WTC11 (cell line): ENCODE data around the gene SALL1. TPM values are rescaled to one million over a fixed set of nuclear protein-coding genes. Genes with fewer than 3 reads are reported as not detected.

Source experiments
- CBFB ChIP-seq: sonication (generic); formaldehyde crosslinking; IDR thresholded peaks from 2 replicates; pipeline ENCODE4 v1.8.1; 2022; ENCODE audit warnings: mild to moderate bottlenecking, low read depth, missing genetic modification reagents
- CREB1 ChIP-seq: sonication (generic); formaldehyde crosslinking; IDR thresholded peaks from 2 replicates; pipeline ENCODE4 v1.8.0; 2023; ENCODE audit warnings: mild to moderate bottlenecking, missing genetic modification reagents
- FOXK1 ChIP-seq: sonication (generic); formaldehyde crosslinking; IDR thresholded peaks from 2 replicates; pipeline ENCODE4 v1.8.0; 2022; ENCODE audit warnings: mild to moderate bottlenecking, moderate library complexity, missing genetic modification reagents
- FOXP4 ChIP-seq: sonication (generic); formaldehyde crosslinking; IDR thresholded peaks from 2 replicates; pipeline ENCODE4 v1.8.0; 2022; ENCODE audit warnings: mild to moderate bottlenecking, missing genetic modification reagents
- IRF1 ChIP-seq: sonication (generic); formaldehyde crosslinking; IDR thresholded peaks from 2 replicates; pipeline ENCODE4 v1.8.0; 2023; ENCODE audit warnings: missing genetic modification reagents
- MLX ChIP-seq: sonication (generic); formaldehyde crosslinking; IDR thresholded peaks from 2 replicates; pipeline ENCODE4 v1.8.1; 2023; ENCODE audit warnings: mild to moderate bottlenecking, missing genetic modification reagents, moderate library complexity
- NR1H2 ChIP-seq: sonication (generic); formaldehyde crosslinking; IDR thresholded peaks from 2 replicates; pipeline ENCODE4 v1.9.0; 2021; ENCODE audit warnings: mild to moderate bottlenecking, moderate library complexity, missing genetic modification reagents
- NR3C1 ChIP-seq: sonication (generic); formaldehyde crosslinking; conservative IDR thresholded peaks from 2 replicates; pipeline ENCODE4 v1.8.1; 2023; ENCODE audit warnings: low read depth, mild to moderate bottlenecking, missing genetic modification reagents
- PREB ChIP-seq: sonication (generic); formaldehyde crosslinking; IDR thresholded peaks from 2 replicates; pipeline ENCODE4 v1.8.1; 2022; ENCODE audit warnings: mild to moderate bottlenecking, missing genetic modification reagents, moderate library complexity, borderline replicate concordance
- RORB ChIP-seq: fragments of 250-450 bp; sonication (Bioruptor Pico); IDR thresholded peaks from 2 replicates; pipeline ENCODE4 v1.9.0; 2021; ENCODE audit warnings: mild to moderate bottlenecking
- TP53 ChIP-seq: sonication (generic); formaldehyde crosslinking; IDR thresholded peaks from 2 replicates; pipeline ENCODE4 v1.8.1; 2023; ENCODE audit warnings: mild to moderate bottlenecking, missing genetic modification reagents
- ZNF121 ChIP-seq: sonication (generic); formaldehyde crosslinking; IDR thresholded peaks from 2 replicates; pipeline ENCODE4 v1.8.0; 2023; ENCODE audit warnings: missing genetic modification reagents
- ZNF138 ChIP-seq: sonication (generic); formaldehyde crosslinking; conservative IDR thresholded peaks from 2 replicates; pipeline ENCODE4 v1.8.1; 2022; ENCODE audit warnings: mild to moderate bottlenecking, moderate library complexity, missing genetic modification reagents
- ZNF232 ChIP-seq: sonication (generic); formaldehyde crosslinking; IDR thresholded peaks from 2 replicates; pipeline ENCODE4 v1.8.0; 2022; ENCODE audit warnings: mild to moderate bottlenecking, missing genetic modification reagents
- ZNF396 ChIP-seq: fragments of 250-450 bp; sonication (Bioruptor Pico); IDR thresholded peaks from 2 replicates; pipeline ENCODE4 v1.8.0; 2021; ENCODE audit warnings: mild to moderate bottlenecking, moderate library complexity, borderline replicate concordance
- ZNF416 ChIP-seq: fragments of 250-450 bp; sonication (Bioruptor Pico); IDR thresholded peaks from 2 replicates; pipeline ENCODE4 v1.9.0; 2021; ENCODE audit warnings: mild to moderate bottlenecking, inconsistent platforms
- ZNF423 ChIP-seq: fragments of 250-450 bp; sonication (Bioruptor Pico); IDR thresholded peaks from 2 replicates; pipeline ENCODE4 v2.1.2; 2022; ENCODE audit warnings: mild to moderate bottlenecking, moderate library complexity
- ZNF512 ChIP-seq: sonication (generic); formaldehyde crosslinking; IDR thresholded peaks from 2 replicates; pipeline ENCODE4 v1.8.1; 2022; ENCODE audit warnings: missing genetic modification reagents, borderline replicate concordance
- total RNA-seq: library from RNA; stranded (reverse); gene quantifications from 3 replicates; pipeline ENCODE4 v1.2.3, GENCODE V29; 2021
- TF ChIP-seq, protein P1 (sequence below): sonication (generic); formaldehyde crosslinking; IDR thresholded peaks from 2 replicates; pipeline ENCODE4 v1.8.0; 2022; ENCODE audit warnings: missing genetic modification reagents
- TF ChIP-seq, protein P2 (sequence below): fragments of 250-450 bp; sonication (Bioruptor Pico); IDR thresholded peaks from 2 replicates; pipeline ENCODE4 v1.9.0; 2021; ENCODE audit warnings: mild to moderate bottlenecking, borderline replicate concordance
- TF ChIP-seq, protein P3 (sequence below): sonication (generic); formaldehyde crosslinking; IDR thresholded peaks from 2 replicates; pipeline ENCODE4 v1.8.1; 2022; ENCODE audit warnings: low read depth, missing genetic modification reagents, borderline replicate concordance
- TF ChIP-seq, protein P4 (sequence below): fragments of 250-450 bp; sonication (Bioruptor Pico); IDR thresholded peaks from 2 replicates; pipeline ENCODE4 v1.8.0; 2021; ENCODE audit warnings: mild to moderate bottlenecking

Gene SALL1
- total RNA-seq, 1 experiment from 2014 or later: 63.9 TPM

GRCh38 chr16:51181503-51181811 is 30.4 kb upstream of the SALL1 start (continued):
- TF ChIP-seq, protein P1, sequence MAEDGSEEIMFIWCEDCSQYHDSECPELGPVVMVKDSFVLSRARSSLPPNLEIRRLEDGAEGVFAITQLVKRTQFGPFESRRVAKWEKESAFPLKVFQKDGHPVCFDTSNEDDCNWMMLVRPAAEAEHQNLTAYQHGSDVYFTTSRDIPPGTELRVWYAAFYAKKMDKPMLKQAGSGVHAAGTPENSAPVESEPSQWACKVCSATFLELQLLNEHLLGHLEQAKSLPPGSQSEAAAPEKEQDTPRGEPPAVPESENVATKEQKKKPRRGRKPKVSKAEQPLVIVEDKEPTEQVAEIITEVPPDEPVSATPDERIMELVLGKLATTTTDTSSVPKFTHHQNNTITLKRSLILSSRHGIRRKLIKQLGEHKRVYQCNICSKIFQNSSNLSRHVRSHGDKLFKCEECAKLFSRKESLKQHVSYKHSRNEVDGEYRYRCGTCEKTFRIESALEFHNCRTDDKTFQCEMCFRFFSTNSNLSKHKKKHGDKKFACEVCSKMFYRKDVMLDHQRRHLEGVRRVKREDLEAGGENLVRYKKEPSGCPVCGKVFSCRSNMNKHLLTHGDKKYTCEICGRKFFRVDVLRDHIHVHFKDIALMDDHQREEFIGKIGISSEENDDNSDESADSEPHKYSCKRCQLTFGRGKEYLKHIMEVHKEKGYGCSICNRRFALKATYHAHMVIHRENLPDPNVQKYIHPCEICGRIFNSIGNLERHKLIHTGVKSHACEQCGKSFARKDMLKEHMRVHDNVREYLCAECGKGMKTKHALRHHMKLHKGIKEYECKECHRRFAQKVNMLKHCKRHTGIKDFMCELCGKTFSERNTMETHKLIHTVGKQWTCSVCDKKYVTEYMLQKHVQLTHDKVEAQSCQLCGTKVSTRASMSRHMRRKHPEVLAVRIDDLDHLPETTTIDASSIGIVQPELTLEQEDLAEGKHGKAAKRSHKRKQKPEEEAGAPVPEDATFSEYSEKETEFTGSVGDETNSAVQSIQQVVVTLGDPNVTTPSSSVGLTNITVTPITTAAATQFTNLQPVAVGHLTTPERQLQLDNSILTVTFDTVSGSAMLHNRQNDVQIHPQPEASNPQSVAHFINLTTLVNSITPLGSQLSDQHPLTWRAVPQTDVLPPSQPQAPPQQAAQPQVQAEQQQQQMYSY: no peak
- TF ChIP-seq NR1H2: no peak
- no peak for TF ChIP-seq ZNF121 (CRISPR knock-in tag)
- TF ChIP-seq IRF1: no peak
- TF ChIP-seq FOXK1 (CRISPR knock-in tag): 0 out of 2 replicates have a peak, but pooled peaks have one; percentile 43
- no peak for TF ChIP-seq ZNF138 (CRISPR knock-in tag)
- no peak for TF ChIP-seq NR3C1 (CRISPR knock-in tag)
- TF ChIP-seq TP53 (CRISPR knock-in tag): no peak
- TF ChIP-seq FOXP4: no peak
- TF ChIP-seq, protein P2, sequence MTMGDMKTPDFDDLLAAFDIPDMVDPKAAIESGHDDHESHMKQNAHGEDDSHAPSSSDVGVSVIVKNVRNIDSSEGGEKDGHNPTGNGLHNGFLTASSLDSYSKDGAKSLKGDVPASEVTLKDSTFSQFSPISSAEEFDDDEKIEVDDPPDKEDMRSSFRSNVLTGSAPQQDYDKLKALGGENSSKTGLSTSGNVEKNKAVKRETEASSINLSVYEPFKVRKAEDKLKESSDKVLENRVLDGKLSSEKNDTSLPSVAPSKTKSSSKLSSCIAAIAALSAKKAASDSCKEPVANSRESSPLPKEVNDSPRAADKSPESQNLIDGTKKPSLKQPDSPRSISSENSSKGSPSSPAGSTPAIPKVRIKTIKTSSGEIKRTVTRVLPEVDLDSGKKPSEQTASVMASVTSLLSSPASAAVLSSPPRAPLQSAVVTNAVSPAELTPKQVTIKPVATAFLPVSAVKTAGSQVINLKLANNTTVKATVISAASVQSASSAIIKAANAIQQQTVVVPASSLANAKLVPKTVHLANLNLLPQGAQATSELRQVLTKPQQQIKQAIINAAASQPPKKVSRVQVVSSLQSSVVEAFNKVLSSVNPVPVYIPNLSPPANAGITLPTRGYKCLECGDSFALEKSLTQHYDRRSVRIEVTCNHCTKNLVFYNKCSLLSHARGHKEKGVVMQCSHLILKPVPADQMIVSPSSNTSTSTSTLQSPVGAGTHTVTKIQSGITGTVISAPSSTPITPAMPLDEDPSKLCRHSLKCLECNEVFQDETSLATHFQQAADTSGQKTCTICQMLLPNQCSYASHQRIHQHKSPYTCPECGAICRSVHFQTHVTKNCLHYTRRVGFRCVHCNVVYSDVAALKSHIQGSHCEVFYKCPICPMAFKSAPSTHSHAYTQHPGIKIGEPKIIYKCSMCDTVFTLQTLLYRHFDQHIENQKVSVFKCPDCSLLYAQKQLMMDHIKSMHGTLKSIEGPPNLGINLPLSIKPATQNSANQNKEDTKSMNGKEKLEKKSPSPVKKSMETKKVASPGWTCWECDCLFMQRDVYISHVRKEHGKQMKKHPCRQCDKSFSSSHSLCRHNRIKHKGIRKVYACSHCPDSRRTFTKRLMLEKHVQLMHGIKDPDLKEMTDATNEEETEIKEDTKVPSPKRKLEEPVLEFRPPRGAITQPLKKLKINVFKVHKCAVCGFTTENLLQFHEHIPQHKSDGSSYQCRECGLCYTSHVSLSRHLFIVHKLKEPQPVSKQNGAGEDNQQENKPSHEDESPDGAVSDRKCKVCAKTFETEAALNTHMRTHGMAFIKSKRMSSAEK (CRISPR knock-in tag): no peak
- TF ChIP-seq CREB1 (CRISPR knock-in tag): no peak
- TF ChIP-seq CBFB: no peak
- no peak for TF ChIP-seq PREB
- TF ChIP-seq ZNF512 (CRISPR knock-in tag): no peak
- TF ChIP-seq ZNF396: no peak
- TF ChIP-seq RORB: no peak
- TF ChIP-seq ZNF423 (CRISPR knock-in tag): no peak
- TF ChIP-seq, protein P3, sequence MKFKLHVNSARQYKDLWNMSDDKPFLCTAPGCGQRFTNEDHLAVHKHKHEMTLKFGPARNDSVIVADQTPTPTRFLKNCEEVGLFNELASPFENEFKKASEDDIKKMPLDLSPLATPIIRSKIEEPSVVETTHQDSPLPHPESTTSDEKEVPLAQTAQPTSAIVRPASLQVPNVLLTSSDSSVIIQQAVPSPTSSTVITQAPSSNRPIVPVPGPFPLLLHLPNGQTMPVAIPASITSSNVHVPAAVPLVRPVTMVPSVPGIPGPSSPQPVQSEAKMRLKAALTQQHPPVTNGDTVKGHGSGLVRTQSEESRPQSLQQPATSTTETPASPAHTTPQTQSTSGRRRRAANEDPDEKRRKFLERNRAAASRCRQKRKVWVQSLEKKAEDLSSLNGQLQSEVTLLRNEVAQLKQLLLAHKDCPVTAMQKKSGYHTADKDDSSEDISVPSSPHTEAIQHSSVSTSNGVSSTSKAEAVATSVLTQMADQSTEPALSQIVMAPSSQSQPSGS (CRISPR knock-in tag): no peak
- TF ChIP-seq, protein P4, sequence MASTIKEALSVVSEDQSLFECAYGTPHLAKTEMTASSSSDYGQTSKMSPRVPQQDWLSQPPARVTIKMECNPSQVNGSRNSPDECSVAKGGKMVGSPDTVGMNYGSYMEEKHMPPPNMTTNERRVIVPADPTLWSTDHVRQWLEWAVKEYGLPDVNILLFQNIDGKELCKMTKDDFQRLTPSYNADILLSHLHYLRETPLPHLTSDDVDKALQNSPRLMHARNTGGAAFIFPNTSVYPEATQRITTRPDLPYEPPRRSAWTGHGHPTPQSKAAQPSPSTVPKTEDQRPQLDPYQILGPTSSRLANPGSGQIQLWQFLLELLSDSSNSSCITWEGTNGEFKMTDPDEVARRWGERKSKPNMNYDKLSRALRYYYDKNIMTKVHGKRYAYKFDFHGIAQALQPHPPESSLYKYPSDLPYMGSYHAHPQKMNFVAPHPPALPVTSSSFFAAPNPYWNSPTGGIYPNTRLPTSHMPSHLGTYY (CRISPR knock-in tag): no peak
- TF ChIP-seq MLX: no peak
- TF ChIP-seq ZNF416: no peak
- TF ChIP-seq ZNF232: no peak
